Medulla oblongata (tissue), 1 donor: ENCODE measurements around the gene TIMMDC1.

Experiments
- DNase-seq: peaks from one replicate; pipeline ENCODE4 v3.0.0-alpha.2; 2015; ENCODE audit errors: extremely low spot score

Gene TIMMDC1

GRCh38 chr3:119498186-119499011, at the start of gene TIMMDC1:
TIMMDC1 (plus strand) TSS chr3:119498547; CDS start chr3:119498734, 187 bp downstream.
- DNase-seq: peak; percentile 99

DNA sequence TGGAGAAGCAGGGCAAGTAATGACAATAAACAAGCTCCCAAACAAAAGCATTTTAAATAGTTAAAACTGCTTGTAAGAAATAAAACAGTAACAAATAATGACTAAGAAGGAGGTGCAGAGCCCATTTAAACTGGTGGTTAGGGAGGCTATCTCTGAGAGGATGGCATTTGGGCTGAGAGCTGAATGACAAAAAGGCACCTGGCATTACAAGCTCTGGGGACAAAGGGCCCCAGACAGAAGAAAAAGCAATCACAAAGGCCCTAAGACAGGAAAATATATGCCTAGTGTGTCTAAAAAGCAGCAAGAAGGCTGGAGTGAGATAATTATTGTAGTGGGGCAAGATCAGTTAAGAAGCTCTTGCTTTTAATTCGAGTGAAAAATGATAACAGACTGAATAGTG, 44.5 kb upstream of the TIMMDC1 start:
- DNase-seq: no peak

- no peak for DNase-seq
These were observed 41.9 kb upstream of the TIMMDC1 start for GRCh38 chr3:119456469-119456868.

GRCh38 chr3:119457246-119457645, 41.1 kb upstream of the TIMMDC1 start:
- peak; percentile 24 for DNase-seq

GRCh38 chr3:119463171-119464169, 34.9 kb upstream of the TIMMDC1 start, which contains the start of gene TMEM39A:
TMEM39A (minus strand) TSS chr3:119463615; CDS start chr3:119462074, 1,541 bp downstream.
- DNase-seq: peak; percentile 99

- no peak for DNase-seq
These were observed 30.3 kb upstream of the TIMMDC1 start for GRCh38 chr3:119468041-119468440.

DNA sequence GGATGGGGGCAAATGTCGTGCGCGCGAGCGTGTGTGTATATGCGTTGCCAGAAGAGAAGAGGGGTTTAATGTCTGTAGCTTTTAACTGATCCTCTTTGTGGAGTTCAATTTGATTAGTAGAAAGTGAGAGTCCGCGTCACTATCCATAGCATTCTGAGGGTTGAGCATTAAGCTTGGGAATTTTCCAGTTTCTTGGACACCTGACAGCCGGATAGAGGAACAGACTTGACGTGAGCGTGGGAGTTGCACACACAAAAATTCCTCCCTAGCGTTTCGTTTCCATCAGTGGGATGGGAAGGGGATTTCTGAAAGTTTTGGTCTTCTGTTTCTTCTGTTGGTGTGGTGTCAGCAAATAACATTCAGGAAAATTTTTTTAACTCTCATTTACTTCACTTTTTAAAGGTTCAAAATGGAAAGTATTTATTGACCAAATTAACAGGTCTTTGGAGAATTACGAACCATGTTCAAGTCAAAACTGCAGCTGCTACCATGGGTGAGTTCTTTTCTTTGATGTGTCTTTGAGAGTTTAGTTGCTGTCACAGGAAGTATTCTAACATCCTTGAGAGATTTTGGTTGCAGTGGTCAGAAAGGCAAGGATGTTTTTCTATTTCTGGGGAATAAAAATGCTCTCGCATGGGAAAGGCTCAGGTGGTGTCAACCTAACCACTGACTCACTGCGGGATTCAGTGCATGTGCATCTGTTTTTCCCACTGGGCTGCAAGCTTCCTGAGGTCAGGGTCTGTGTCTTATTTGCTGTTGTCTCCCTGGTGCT, 28.7 kb upstream of the TIMMDC1 start:
- peak; percentile 41 for DNase-seq

GRCh38 chr3:119470866-119471265, 27.5 kb upstream of the TIMMDC1 start:
- no peak for DNase-seq

DNA sequence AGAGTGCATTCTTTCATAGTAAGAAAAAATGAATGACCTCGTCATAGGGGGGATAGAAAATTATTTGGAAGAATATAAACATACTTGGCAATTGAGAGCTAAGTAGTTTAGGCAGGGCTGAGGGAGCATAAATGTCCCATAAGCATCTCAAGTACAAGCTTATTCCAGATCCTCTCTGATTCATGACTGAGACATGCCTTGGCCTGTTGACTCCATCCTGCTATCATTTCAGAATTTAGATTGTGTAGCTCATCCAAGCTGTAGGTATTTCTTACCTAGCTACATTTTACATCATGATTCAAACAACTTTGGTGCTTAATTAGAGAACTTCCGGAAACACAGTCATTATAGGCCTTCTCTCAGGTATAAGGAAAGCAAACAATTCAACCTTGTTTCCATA, 17.3 kb upstream of the TIMMDC1 start:
- DNase-seq: no peak

GRCh38 chr3:119483101-119483500, 15.2 kb upstream of the TIMMDC1 start:
- no peak for DNase-seq

GRCh38 chr3:119485563-119485962, 12.8 kb upstream of the TIMMDC1 start:
- no peak for DNase-seq

GRCh38 chr3:119490153-119490552, 8.2 kb upstream of the TIMMDC1 start:
- DNase-seq: no peak

DNA sequence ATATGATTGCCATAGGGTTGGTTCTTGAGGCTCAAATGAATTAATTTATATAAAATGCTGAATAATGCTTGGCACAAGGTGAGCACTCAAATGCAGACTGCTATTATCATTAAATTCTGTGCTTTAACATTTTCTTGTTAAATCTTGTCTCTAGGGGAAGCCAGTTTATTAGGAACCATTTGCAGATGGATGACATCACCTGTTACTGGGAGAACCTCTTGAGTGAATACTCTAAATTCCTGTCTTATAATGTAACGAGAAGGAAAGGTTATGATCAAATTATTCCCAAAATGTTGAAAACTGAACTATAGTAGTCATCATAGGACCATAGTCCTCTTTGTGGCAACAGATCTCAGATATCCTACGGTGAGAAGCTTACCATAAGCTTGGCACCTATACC, 6.2 kb upstream of the TIMMDC1 start:
- DNase-seq: no peak

- DNase-seq: no peak
These were observed 5.5 kb upstream of the TIMMDC1 start for GRCh38 chr3:119492810-119493209.

- DNase-seq: no peak
These were observed 3.8 kb upstream of the TIMMDC1 start for GRCh38 chr3:119494597-119494996.

GRCh38 chr3:119497820-119498185, 544 bp upstream of the TIMMDC1 start:
- peak; percentile 15 for DNase-seq

GRCh38 chr3:119500265-119500664, 1.9 kb downstream of the TIMMDC1 start:
- DNase-seq: no peak

- no peak for DNase-seq
These were observed 2.6 kb downstream of the TIMMDC1 start for GRCh38 chr3:119500901-119501300.

DNA sequence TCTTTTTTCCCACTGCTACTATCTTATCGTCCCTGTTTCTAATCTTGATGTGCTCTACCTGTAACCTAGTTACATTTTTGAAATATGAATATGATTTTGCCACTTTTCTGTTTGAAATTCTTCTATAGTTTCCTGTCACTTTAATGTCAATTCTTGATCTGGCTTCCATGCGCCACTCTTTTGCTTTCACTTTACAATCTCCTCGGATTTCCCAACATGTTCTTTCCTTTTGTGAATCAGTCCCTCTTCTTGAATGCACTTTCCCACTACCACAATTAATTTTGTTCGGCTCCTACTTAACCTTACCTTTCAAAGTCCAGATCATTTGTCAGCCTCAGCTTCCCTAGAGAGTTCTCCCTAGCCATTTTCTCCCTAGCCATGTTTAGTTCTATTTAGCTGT, 8.3 kb downstream of the TIMMDC1 start:
- DNase-seq: no peak

DNA sequence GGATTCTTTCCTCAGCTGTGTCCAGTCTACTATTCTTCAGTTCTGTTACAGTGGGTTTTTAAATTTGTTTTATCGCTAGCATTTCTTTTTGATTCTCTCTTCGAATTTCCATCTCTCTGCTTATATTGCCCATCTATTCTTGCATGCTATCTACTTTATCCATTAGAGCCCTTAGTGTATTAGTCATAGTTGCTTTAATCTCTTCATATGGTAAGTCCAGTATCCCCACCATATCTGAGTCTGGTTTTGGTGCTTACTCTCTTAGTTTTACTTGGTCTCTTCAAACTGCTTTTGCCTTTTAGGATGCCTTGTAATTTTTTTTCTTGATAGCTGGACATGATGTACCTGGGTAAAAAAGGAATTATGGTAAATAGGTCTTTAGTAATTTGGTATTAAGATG, 9.1 kb downstream of the TIMMDC1 start:
- no peak for DNase-seq

DNA sequence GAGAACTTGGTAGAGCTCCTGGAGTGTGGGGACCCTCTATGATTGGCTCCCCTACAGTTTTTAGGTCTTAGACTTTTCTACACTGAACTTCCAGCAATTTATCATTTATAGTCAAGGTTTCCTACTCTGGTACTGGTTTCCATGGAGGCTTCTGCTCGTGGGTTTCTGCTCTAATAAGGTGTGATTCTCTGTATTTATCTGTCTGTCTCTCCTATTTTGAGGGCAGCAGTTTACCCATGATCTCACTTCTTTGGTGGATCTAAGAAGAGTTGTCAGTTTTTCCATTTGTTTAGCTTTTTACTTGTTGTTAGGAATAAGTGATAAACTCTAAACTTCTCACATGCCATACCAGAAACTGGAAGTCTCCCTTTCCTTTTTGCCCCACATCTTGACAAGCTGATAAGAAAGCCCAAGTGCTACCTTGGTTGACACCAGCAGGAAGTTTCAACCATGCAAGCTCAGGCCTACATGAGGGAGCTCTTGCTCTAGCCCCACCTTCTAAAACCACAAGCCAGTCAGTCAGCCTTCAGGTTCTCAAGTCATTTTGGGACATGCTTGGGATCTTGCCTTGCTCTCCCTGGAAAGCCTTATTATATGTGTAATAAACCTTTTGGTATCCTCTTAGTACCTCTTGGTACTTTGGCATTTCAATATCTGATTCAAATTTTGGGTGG, 10.0 kb downstream of the TIMMDC1 start:
- no peak for DNase-seq
